IMR-90 (cell line): ENCODE data around the gene CD44. TPM values are rescaled to one million over a fixed set of nuclear protein-coding genes. Genes with fewer than 3 reads are reported as not detected.

Experiments used
- ATAC-seq: fragments of 200-7000 bp; cut with Tn5 transposase; 2 replicates; pipeline ENCODE4 v1.9.1; 2020; ENCODE audit warnings: low read depth, mild to moderate bottlenecking, moderate library complexity
- BruUV-seq: library from RNA; stranded (reverse); fragments of 400-500 nt; replicated peaks from 2 replicates; lab custom pipeline; 2021; lab: Mats Ljungman, UMichigan
- CTCF ChIA-PET: fragments of 300-600 bp; formaldehyde crosslinking; extraction: SDS; loops from one replicate; lab custom pipeline; 2021; ENCODE audit warnings: antibody characterized with exemption; lab: Yijun Ruan, JAX
- POLR2A ChIA-PET: fragments of 300-600 bp; sonication (Branson Sonifier 250); formaldehyde crosslinking; loops from one replicate; lab custom pipeline; 2022; ENCODE audit warnings: antibody characterized with exemption; ENCODE audit not compliant: unreplicated experiment; lab: Charles Lee
- DNase-seq: peaks from one replicate; pipeline ENCODE4 v3.0.0; 2013
- H2AFZ ChIP-seq: replicated peaks from 2 replicates; pipeline ENCODE3; 2013; ENCODE audit warnings: low read length, mild to moderate bottlenecking; ENCODE audit not compliant: poor library complexity
- H2AK5ac ChIP-seq: 2 replicates; pipeline ENCODE4 v1.6.1; 2013; ENCODE audit warnings: low read depth, low read length, inconsistent platforms
- H2AK9ac ChIP-seq: replicated peaks from 2 replicates; pipeline ENCODE3; 2013; ENCODE audit warnings: mild to moderate bottlenecking, low read depth, low read length, moderate library complexity; ENCODE audit not compliant: poor library complexity
- H2BK120ac ChIP-seq: 2 replicates; pipeline ENCODE4 v1.6.1; 2013; ENCODE audit warnings: low read depth, low read length, inconsistent platforms
- H2BK15ac ChIP-seq: 3 replicates; pipeline ENCODE4 v1.6.1; 2013; ENCODE audit warnings: low read depth, low read length, inconsistent platforms
- H2BK20ac ChIP-seq: 2 replicates; pipeline ENCODE4 v1.6.1; 2013; ENCODE audit warnings: low read depth, mild to moderate bottlenecking, inconsistent platforms, low read length, moderate library complexity
- H2BK5ac ChIP-seq: 2 replicates; pipeline ENCODE4 v1.6.1; 2013; ENCODE audit warnings: mild to moderate bottlenecking, low read depth, low read length, inconsistent platforms; ENCODE audit not compliant: poor library complexity, severe bottlenecking
- H3K14ac ChIP-seq: replicated peaks from 2 replicates; pipeline ENCODE4 v1.6.1; 2013; ENCODE audit warnings: low read depth, low read length, inconsistent platforms
- H3K18ac ChIP-seq: 2 replicates; pipeline ENCODE4 v1.6.1; 2013; ENCODE audit warnings: low read depth, low read length, control low read depth
- H3K23ac ChIP-seq: 2 replicates; pipeline ENCODE4 v1.6.1; 2013; ENCODE audit warnings: low read depth, low read length, inconsistent platforms
- H3K27ac ChIP-seq: 2 replicates; pipeline ENCODE4 v1.5.1; 2013; ENCODE audit warnings: mild to moderate bottlenecking, control low read depth, low read length; ENCODE audit not compliant: insufficient read depth
- H3K27me3 ChIP-seq: 2 replicates; pipeline ENCODE4 v1.6.1; 2013; ENCODE audit warnings: low read length; ENCODE audit not compliant: control insufficient read depth, insufficient read depth
- H3K36me3 ChIP-seq: 2 replicates; pipeline ENCODE4 v1.6.1; 2013; ENCODE audit warnings: low read length, mixed read lengths; ENCODE audit not compliant: control insufficient read depth, insufficient read depth
- H3K4ac ChIP-seq: 2 replicates; pipeline ENCODE4 v1.6.1; 2013; ENCODE audit warnings: low read depth, low read length, inconsistent platforms
- H3K4me1 ChIP-seq: 2 replicates; pipeline ENCODE4 v1.6.1; 2013; ENCODE audit warnings: low read length, mixed read lengths; ENCODE audit not compliant: control insufficient read depth, insufficient read depth
- H3K4me2 ChIP-seq: 2 replicates; pipeline ENCODE4 v1.6.1; 2013; ENCODE audit warnings: low read depth, mild to moderate bottlenecking, control low read depth, low read length, moderate library complexity
- H3K4me3 ChIP-seq: 2 replicates; pipeline ENCODE4 v1.5.1; 2013; ENCODE audit warnings: low read depth, mild to moderate bottlenecking, control low read depth, low read length, moderate library complexity; ENCODE audit not compliant: insufficient read depth
- H3K56ac ChIP-seq: 2 replicates; pipeline ENCODE4 v1.6.1; 2013; ENCODE audit warnings: low read length, inconsistent platforms; ENCODE audit not compliant: insufficient read depth; ENCODE audit errors: extremely low read depth
- H3K79me1 ChIP-seq, 2 experiments: 2 replicates each; pipeline ENCODE4 v1.6.1; 2013; ENCODE audit warnings: low read length in 2 of 2, inconsistent platforms in 1 of 2, low read depth in 1 of 2
- H3K9ac ChIP-seq: 2 replicates; pipeline ENCODE4 v1.6.1; 2013; ENCODE audit warnings: low read depth, low read length, control low read depth
- H3K9me1 ChIP-seq: 2 replicates; pipeline ENCODE4 v1.6.1; 2013; ENCODE audit warnings: low read length, inconsistent platforms; ENCODE audit not compliant: insufficient read depth
- H3K9me3 ChIP-seq: 2 replicates; pipeline ENCODE4 v1.6.1; 2013; ENCODE audit warnings: low read length; ENCODE audit not compliant: control insufficient read depth, insufficient read depth
- H4K20me1 ChIP-seq: 2 replicates; pipeline ENCODE4 v1.6.1; 2013; ENCODE audit warnings: low read length, inconsistent platforms; ENCODE audit not compliant: insufficient read depth
- H4K5ac ChIP-seq: 2 replicates; pipeline ENCODE4 v1.6.1; 2013; ENCODE audit warnings: mild to moderate bottlenecking, low read depth, low read length, control low read depth
- H4K8ac ChIP-seq, 2 experiments: 2 replicates each; pipeline ENCODE4 v1.6.1; 2013; ENCODE audit warnings: low read depth in 2 of 2, low read length in 2 of 2, control low read depth in 1 of 2, inconsistent platforms in 1 of 2
- H4K91ac ChIP-seq: 2 replicates; pipeline ENCODE4 v1.6.1; 2013; ENCODE audit warnings: low read depth, low read length, inconsistent platforms; ENCODE audit not compliant: insufficient read depth
- CEBPB ChIP-seq: IDR thresholded peaks from 2 replicates; pipeline ENCODE4 v1.6.1; 2012; ENCODE audit warnings: low read depth, low read length, improper control_type of control experiment
- WGBS, 2 experiments: methylation state at CpG; one replicate each; pipeline versions ENCODE4 v1.1.5 to v1.1.7; 2013; ENCODE audit warnings: missing lambda C conversion rate in 2 of 2; ENCODE audit not compliant: insufficient read length in 1 of 2; ENCODE audit errors: extremely low coverage in 2 of 2; 5-methylcytosine and 5-hydroxymethylcytosine counted together
- dilution Hi-C: fragments of 300-500 bp; cut with HindIII; formaldehyde crosslinking; loops from one replicate; pipeline ENCODE4 v1.14.3; 2018; ENCODE audit warnings: low sequenced_read_pairs; ENCODE audit not compliant: unreplicated experiment
- in situ Hi-C: fragments of 300-500 bp; cut with MboI; formaldehyde crosslinking; loops from 3 replicates; pipeline ENCODE4 v1.14.3; 2019; ENCODE audit warnings: low sequenced_read_pairs, inconsistent platforms, mixed read lengths
- intact Hi-C: fragments of 100-400 bp; cut with micrococcal nuclease; formaldehyde crosslinking; loops from 2 replicates; pipeline ENCODE4 v1.10.0; 2022
- polyA plus RNA-seq, 3 experiments: library from polyadenylated mRNA; depleted of rRNA; stranded (reverse); fragments of >200 nt; gene quantifications; 2 replicates each; pipeline ENCODE4 v1.2.3, GENCODE V29; 2012; ENCODE audit warnings: low replicate concordance in 1 of 3
- total RNA-seq: library from RNA; depleted of rRNA; stranded (reverse); fragments of >200 nt; gene quantifications from 2 replicates; pipeline ENCODE4 v1.2.3, GENCODE V29; 2012
- TF ChIP-seq, protein P1 (sequence below): fragments of 150-350 bp; IDR thresholded peaks from 2 replicates; pipeline ENCODE4 v1.6.1; 2017; ENCODE audit warnings: mild to moderate bottlenecking, antibody characterized with exemption, low read length, low read depth

Gene CD44
- total and polyA plus RNA-seq, 2 of the 4 experiments (the other 2 are of a cell fraction) = 357 to 947 TPM

DNA sequence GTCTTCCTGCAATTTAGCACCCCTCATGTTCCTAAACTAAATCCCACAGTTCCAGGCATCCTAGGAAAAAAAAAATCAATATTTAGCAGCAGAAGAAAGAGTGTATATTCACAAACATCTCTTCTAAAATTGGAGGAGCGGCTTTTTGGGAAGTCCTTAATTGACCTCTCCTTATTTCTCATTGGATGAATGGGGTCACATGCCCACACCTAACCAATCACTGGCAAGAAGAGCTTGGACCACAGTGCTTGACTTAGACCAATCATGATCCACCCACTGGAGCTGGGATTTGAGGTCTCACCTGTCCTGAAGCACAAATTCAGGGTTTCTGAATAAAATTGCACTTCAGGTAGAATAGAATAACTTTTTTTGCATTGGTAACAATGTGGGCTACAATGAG lies 16.0 kb downstream of the CD44 start:
- H3K9me3 ChIP-seq = 0 out of 2 replicates have a peak, but pooled peaks cover 1% of the 10 kb centered on the region
- in situ Hi-C loops (loop anchor here (25.0 kb wide), 1 partner anchor 568 kb away; no protein-coding TSS in a partner anchor), dilution Hi-C loops (no loop called here), intact Hi-C loops (loop anchor here (10.0 kb wide), 1 partner anchor 150 kb away; no protein-coding TSS in a partner anchor)
- no peak overlapping the region for H3K27ac ChIP-seq
- peaks cover 60% of the 10 kb centered on the region for H3K9me1 ChIP-seq
- no peak overlapping the region for H3K23ac ChIP-seq
- H3K4me3 ChIP-seq = no peak overlapping the region
- no peaks in the 10 kb centered on the region for H3K27me3 ChIP-seq
- peaks cover 0 to 91% of the 10 kb centered on the region in 2 experiments; a peak in 2 of 4 replicates for H3K79me1 ChIP-seq
- H3K18ac ChIP-seq = no peak overlapping the region
- no peak overlapping the region for H2AFZ ChIP-seq
- BruUV-seq = no TSS peak
- DNase-seq (no peak), ATAC-seq (no peak)
- ChIA-PET CTCF (interaction anchor here (0.5 kb wide), 1 partner anchor 214 kb away, joined by 3 read pairs; no protein-coding TSS in a partner anchor), POLR2A (interaction anchor here (1.1 kb wide), 1 partner anchor 230 kb away, joined by 4 read pairs; no protein-coding TSS in a partner anchor)
- peaks cover 99% of the 10 kb centered on the region for H4K20me1 ChIP-seq
- no CpG with 5 or more reads among the region's 1 CpG for WGBS, 2 experiments
- H4K5ac ChIP-seq = no peak overlapping the region
- no peak overlapping the region for H3K4ac ChIP-seq
- H3K9ac ChIP-seq = no peak overlapping the region
- H2BK5ac ChIP-seq = no peak overlapping the region
- H2AK9ac ChIP-seq = no peak overlapping the region
- no peak overlapping the region for H4K91ac ChIP-seq
- no peak overlapping the region for H2BK20ac ChIP-seq
- H3K4me1 ChIP-seq = peaks cover 46% of the 10 kb centered on the region
- no peak overlapping the region for H2AK5ac ChIP-seq
- peaks cover 46% of the 10 kb centered on the region for H3K36me3 ChIP-seq
- no peak overlapping the region for H3K4me2 ChIP-seq
- no peak overlapping the region for H4K8ac ChIP-seq
- H2BK120ac ChIP-seq = no peak overlapping the region
- no peak overlapping the region for H3K56ac ChIP-seq
- no peak for TF ChIP-seq CEBPB
- TF ChIP-seq, protein P1, sequence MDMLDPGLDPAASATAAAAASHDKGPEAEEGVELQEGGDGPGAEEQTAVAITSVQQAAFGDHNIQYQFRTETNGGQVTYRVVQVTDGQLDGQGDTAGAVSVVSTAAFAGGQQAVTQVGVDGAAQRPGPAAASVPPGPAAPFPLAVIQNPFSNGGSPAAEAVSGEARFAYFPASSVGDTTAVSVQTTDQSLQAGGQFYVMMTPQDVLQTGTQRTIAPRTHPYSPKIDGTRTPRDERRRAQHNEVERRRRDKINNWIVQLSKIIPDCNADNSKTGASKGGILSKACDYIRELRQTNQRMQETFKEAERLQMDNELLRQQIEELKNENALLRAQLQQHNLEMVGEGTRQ = peak; percentile 88
- H3K14ac ChIP-seq = no peak overlapping the region
- no peak overlapping the region for H2BK15ac ChIP-seq
